B cell (primary cell): ENCODE data around the gene AFF2. TPM values are rescaled to one million over a fixed set of nuclear protein-coding genes. Genes with fewer than 3 reads are reported as not detected.
A peak's percentile ranks its signal among the peaks of the same experiment; 100 is the strongest.

ENCODE experiments used
- ATAC-seq: fragments of 200-7000 bp; cut with Tn5 transposase; one replicate; pipeline ENCODE4 v1.10.0; 2021; ENCODE audit warnings: low read depth, mild to moderate bottlenecking, moderate number of reproducible peaks, moderate library complexity
- CTCF ChIA-PET: fragments of 350-600 bp; sonication (Branson Sonifier 250); formaldehyde crosslinking; loops from one replicate; lab custom pipeline; 2021; ENCODE audit warnings: antibody characterized with exemption, inconsistent platforms; lab: Charles Lee
- POLR2A ChIA-PET: fragments of 350-600 bp; sonication (Branson Sonifier 250); formaldehyde crosslinking; loops from one replicate; lab custom pipeline; 2021; ENCODE audit warnings: antibody characterized with exemption; lab: Charles Lee
- DNase-seq: peaks from one replicate; pipeline ENCODE4 v3.0.0; 2013
- H2AFZ ChIP-seq: 2 replicates; pipeline ENCODE4 v1.6.1; 2012; ENCODE audit warnings: mild to moderate bottlenecking, low read depth, low read length; ENCODE audit not compliant: insufficient read depth, poor library complexity, severe bottlenecking
- H3K27ac ChIP-seq, 2 donors: 1 replicate in 1 of 2; 2 replicates in 1 of 2; pipeline ENCODE4 v1.5.1; 2012 to 2013; ENCODE audit warnings: low read length in 2 of 2, mild to moderate bottlenecking in 2 of 2, moderate library complexity in 1 of 2
- H3K27me3 ChIP-seq, 4 experiments: fragments of 200-600 bp in 1 of 4; sonication (generic) in 1 of 4; replicated peaks in 1 of 4; 1 replicate in 2 of 4; 2 replicates in 2 of 4; pipeline versions ENCODE4 v1.6.1 to v1.7.0; 2013 to 2016; ENCODE audit warnings: low read length in 3 of 4, mild to moderate bottlenecking in 2 of 4, mixed read lengths in 1 of 4, moderate library complexity in 1 of 4; ENCODE audit not compliant: insufficient read depth in 4 of 4, control insufficient read depth in 3 of 4; ENCODE audit errors: control extremely low read depth in 1 of 4
- H3K36me3 ChIP-seq, 2 experiments: replicated peaks in 1 of 2; 1 replicate in 1 of 2; 2 replicates in 1 of 2; pipeline versions ENCODE4 v1.6.1 to v1.7.1; 2013; ENCODE audit warnings: low read length in 1 of 2; ENCODE audit not compliant: insufficient read depth in 2 of 2, control insufficient read depth in 1 of 2; ENCODE audit errors: control extremely low read depth in 1 of 2, extremely low read depth in 1 of 2
- H3K4me1 ChIP-seq, 2 donors: fragments of 200-600 bp in 1 of 2; sonication (generic) in 1 of 2; 1 replicate in 1 of 2; 2 replicates in 1 of 2; pipeline versions ENCODE4 v1.5.1 to v1.6.1; 2013 to 2017; ENCODE audit warnings: low read length in 2 of 2; ENCODE audit not compliant: control insufficient read depth in 2 of 2, insufficient read depth in 2 of 2
- H3K4me2 ChIP-seq: replicated peaks from 2 replicates; pipeline ENCODE3; 2012; ENCODE audit warnings: mild to moderate bottlenecking, low read depth, low read length; ENCODE audit not compliant: poor library complexity, severe bottlenecking
- H3K4me3 ChIP-seq, 5 experiments: fragments of 200-600 bp in 1 of 5; sonication (generic) in 1 of 5; 1 replicate in 3 of 5; 2 replicates in 2 of 5; pipeline versions ENCODE4 v1.5.1 to v1.7.0; 2011 to 2016; ENCODE audit warnings: low read length in 4 of 5, mild to moderate bottlenecking in 4 of 5, low read depth in 2 of 5, control low read depth in 1 of 5, moderate library complexity in 1 of 5; ENCODE audit not compliant: insufficient read depth in 1 of 5; ENCODE audit errors: control extremely low read depth in 1 of 5, extremely low read depth in 1 of 5
- H3K79me2 ChIP-seq: fragments of 200-600 bp; sonication (generic); one replicate; pipeline ENCODE4 v1.6.0; 2016; ENCODE audit warnings: low read length; ENCODE audit not compliant: control insufficient read depth, insufficient read depth
- H3K9ac ChIP-seq: fragments of 200-600 bp; sonication (generic); 2 replicates; pipeline ENCODE4 v1.6.1; 2017; ENCODE audit warnings: mild to moderate bottlenecking, low read length, moderate library complexity
- H3K9me3 ChIP-seq, 3 donors: one replicate each; pipeline versions ENCODE4 v1.6.1 to v1.7.1; 2013; ENCODE audit warnings: low read length in 2 of 3; ENCODE audit not compliant: control insufficient read depth in 2 of 3, insufficient read depth in 1 of 3; ENCODE audit errors: control extremely low read depth in 1 of 3
- H4K20me1 ChIP-seq: 2 replicates; pipeline ENCODE4 v1.6.0; 2012; ENCODE audit warnings: mild to moderate bottlenecking, low read length; ENCODE audit not compliant: insufficient read depth, control insufficient read depth, poor library complexity, severe bottlenecking
- H3K27ac Mint-ChIP-seq: one replicate; pipeline ENCODE4 v1.8.0; 2021; ENCODE audit warnings: mixed read lengths
- H3K27me3 Mint-ChIP-seq: one replicate; pipeline ENCODE4 v1.8.0; 2021; ENCODE audit warnings: mixed read lengths
- H3K4me1 Mint-ChIP-seq: one replicate; pipeline ENCODE4 v1.8.0; 2021; ENCODE audit warnings: mixed read lengths
- H3K4me3 Mint-ChIP-seq: one replicate; pipeline ENCODE4 v1.8.0; 2021; ENCODE audit warnings: mixed read lengths
- H3K9me3 Mint-ChIP-seq: one replicate; pipeline ENCODE4 v1.8.0; 2022; ENCODE audit warnings: mixed read lengths; ENCODE audit not compliant: insufficient read depth
- CTCF ChIP-seq: fragments of 200-600 bp; IDR thresholded peaks from one replicate; pipeline ENCODE4 v1.8.0; 2022; ENCODE audit warnings: antibody characterized with exemption, mild to moderate bottlenecking
- EZH2 ChIP-seq: IDR thresholded peaks from 2 replicates; pipeline ENCODE4 v1.6.1; 2012; ENCODE audit warnings: borderline replicate concordance, low read depth, mild to moderate bottlenecking, moderate library complexity, low read length; ENCODE audit not compliant: insufficient read depth, poor library complexity, severe bottlenecking
- WGBS: methylation state at CpG from one replicate; pipeline ENCODE4 v1.1.5; 2013; ENCODE audit warnings: missing lambda C conversion rate; ENCODE audit not compliant: insufficient coverage; 5-methylcytosine and 5-hydroxymethylcytosine counted together
- intact Hi-C: fragments of 100-400 bp; cut with micrococcal nuclease; formaldehyde crosslinking; loops from one replicate; pipeline ENCODE4 v1.10.0; 2022
- polyA plus RNA-seq: library from polyadenylated mRNA; depleted of rRNA; stranded (reverse); fragments of >200 nt; gene quantifications from 2 replicates; pipeline ENCODE4 v1.2.3, GENCODE V29; 2012
- total RNA-seq, 2 donors: library from RNA; stranded (reverse); fragments of 120-200 nt in 1 of 2; gene quantifications; 1 replicate in 1 of 2; 2 replicates in 1 of 2; pipeline versions ENCODE4 v1.2.3 to v1.2.4, GENCODE V29; 2013 to 2022

The AFF2 gene
- total and polyA plus RNA-seq, 2 donors (not counting 1 experiment from before 2014, with no cell fraction given), result 0.06 to 12.0 TPM

- DNase-seq (no peak), ATAC-seq (no peak)
- H4K20me1 ChIP-seq, result no peaks in the 10 kb centered on the region
- H3K9ac ChIP-seq, result no peak overlapping the region
- H3K27ac ChIP-seq, result no peak overlapping the region
- Mint-ChIP-seq H3K4me3 (no peak overlapping the region), H3K4me1 (peaks cover 7% of the 10 kb centered on the region), H3K9me3 (no peaks in the 10 kb centered on the region), H3K27me3 (no peaks in the 10 kb centered on the region), H3K27ac (no peak overlapping the region)
- H3K4me2 ChIP-seq, result no peak overlapping the region
- ChIA-PET POLR2A (no interaction called here), CTCF (no interaction called here)
- H3K27me3 ChIP-seq, result no peaks in the 10 kb centered on the region
- no peaks in the 10 kb centered on the region for H3K79me2 ChIP-seq
- intact Hi-C loops, result no loop called here
- H3K9me3 ChIP-seq, result no peaks in the 10 kb centered on the region
- no peak overlapping the region for H3K4me3 ChIP-seq
- H3K4me1 ChIP-seq, result no peaks in the 10 kb centered on the region
- H3K36me3 ChIP-seq, result no peaks in the 10 kb centered on the region
- no peak overlapping the region for H2AFZ ChIP-seq
- no CpG with 5 or more reads among the region's 4 CpGs for WGBS
- no peak for TF ChIP-seq EZH2
- no peak for TF ChIP-seq CTCF
Measured at GRCh38 chrX:148601034-148601433, 100.6 kb downstream of the AFF2 start.

- no peaks in the 10 kb centered on the region for H3K27me3 ChIP-seq
- no peaks in the 10 kb centered on the region for H3K9me3 Mint-ChIP-seq
- intact Hi-C loops, result no loop called here
- H4K20me1 ChIP-seq, result no peaks in the 10 kb centered on the region
- ChIA-PET POLR2A (no interaction called here), CTCF (no interaction called here)
- H3K27me3 Mint-ChIP-seq, result no peaks in the 10 kb centered on the region
- ATAC-seq (peak; percentile 68), DNase-seq (peak; percentile 54)
- peak overlapping the region; percentile 48 for H2AFZ ChIP-seq
- peak overlapping the region; percentile 86 for H3K4me3 Mint-ChIP-seq
- H3K9me3 ChIP-seq, result peaks cover 0 to 3% (median 0%) of the 10 kb centered on the region in 3 donors
- peaks cover 39% of the 10 kb centered on the region for H3K4me1 Mint-ChIP-seq
- TF ChIP-seq EZH2 (no peak), CTCF (no peak)
- peak overlapping the region; percentile 54 for H3K4me2 ChIP-seq
- H3K27ac ChIP-seq, result peak overlapping the region; percentile 77 to 80
- H3K27ac Mint-ChIP-seq, result peak overlapping the region; percentile 89
- peak overlapping the region; percentile 40 for H3K9ac ChIP-seq
- WGBS, result no CpG with 5 or more reads among the region's 4 CpGs
- no peaks in the 10 kb centered on the region for H3K36me3 ChIP-seq
- H3K79me2 ChIP-seq, result no peaks in the 10 kb centered on the region
- peak overlapping the region; percentile 5 to 53 (median 43) for H3K4me3 ChIP-seq
- peaks cover 9 to 18% of the 10 kb centered on the region in 2 donors for H3K4me1 ChIP-seq
Measured at GRCh38 chrX:148609515-148610327, 109.3 kb downstream of the AFF2 start.
